Mesothelial cell of epicardium (in vitro differentiated cells): ENCODE data around the gene LYRM4. TPM values are rescaled to one million over a fixed set of nuclear protein-coding genes. Genes with fewer than 3 reads are reported as not detected.

ENCODE experiments used
- DNase-seq, 2 experiments: peaks; one replicate each; pipeline ENCODE4 v3.0.0; 2021; ENCODE audit warnings: low spot score in 2 of 2; ENCODE audit not compliant: unreplicated experiment in 2 of 2
- H3K27ac Mint-ChIP-seq: 2 replicates; pipeline ENCODE4 v1.8.0; 2021; ENCODE audit warnings: mixed read lengths
- H3K27me3 Mint-ChIP-seq: 2 replicates; pipeline ENCODE4 v1.8.0; 2021; ENCODE audit warnings: low read depth, mixed read lengths
- H3K36me3 Mint-ChIP-seq: 2 replicates; pipeline ENCODE4 v1.8.0; 2021; ENCODE audit warnings: mixed read lengths
- H3K4me1 Mint-ChIP-seq: 2 replicates; pipeline ENCODE4 v1.8.0; 2021; ENCODE audit warnings: mixed read lengths
- H3K4me3 Mint-ChIP-seq: 2 replicates; pipeline ENCODE4 v1.8.0; 2021; ENCODE audit warnings: mild to moderate bottlenecking, moderate library complexity, mixed read lengths
- H3K9me3 Mint-ChIP-seq: 2 replicates; pipeline ENCODE4 v1.8.0; 2021; ENCODE audit warnings: mixed read lengths
- CTCF ChIP-seq: fragments of 200-600 bp; sonication (generic); IDR thresholded peaks from one replicate; pipeline ENCODE4 v1.5.0; 2021; ENCODE audit warnings: antibody characterized with exemption; ENCODE audit not compliant: unreplicated experiment
- total RNA-seq: library from RNA; stranded (reverse); gene quantifications from 3 replicates; pipeline ENCODE4 v1.2.1, GENCODE V29; 2021

The LYRM4 gene
- total RNA-seq, 1 donor from 2014 or later = 35.5 TPM

DNA sequence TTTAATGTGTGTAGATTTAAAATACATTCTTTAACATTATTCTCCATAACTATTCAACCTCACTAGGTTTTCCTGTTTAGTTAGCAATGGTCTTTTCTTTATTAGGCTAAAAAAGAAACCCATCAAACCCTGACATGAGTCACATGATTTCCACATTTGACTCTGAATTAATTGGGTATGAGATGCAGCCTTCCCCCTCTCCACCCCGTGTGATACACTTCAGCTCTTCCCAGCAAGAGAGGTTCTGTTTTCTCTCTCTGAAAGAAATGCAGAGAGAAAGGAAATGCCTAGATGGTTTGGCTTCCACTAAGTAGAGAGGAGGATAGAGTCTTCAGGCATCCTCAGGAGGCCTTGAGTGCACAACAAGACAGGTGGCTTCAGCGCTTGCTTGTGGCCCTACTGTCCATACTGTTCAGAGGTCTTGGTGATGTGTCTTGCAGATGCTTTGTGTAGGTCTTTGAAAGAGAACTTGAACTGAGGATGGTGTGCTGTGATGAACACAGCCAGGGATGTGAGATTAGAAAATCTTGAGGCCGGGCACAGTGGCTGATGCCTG is 17.9 kb upstream of the LYRM4 start:
- Mint-ChIP-seq H3K27ac (no peak overlapping the region), H3K9me3 (no peaks in the 10 kb centered on the region), H3K27me3 (no peaks in the 10 kb centered on the region), H3K36me3 (no peaks in the 10 kb centered on the region), H3K4me3 (no peak overlapping the region), H3K4me1 (no peaks in the 10 kb centered on the region)
- no peak for TF ChIP-seq CTCF
- DNase-seq = no peak

- Mint-ChIP-seq H3K4me1 (no peaks in the 10 kb centered on the region), H3K27ac (no peak overlapping the region), H3K4me3 (no peak overlapping the region), H3K9me3 (no peaks in the 10 kb centered on the region), H3K27me3 (no peaks in the 10 kb centered on the region), H3K36me3 (no peaks in the 10 kb centered on the region)
- TF ChIP-seq CTCF = no peak
- no peak for DNase-seq
Observed at GRCh38 chr6:5278047-5278446, 17.3 kb upstream of the LYRM4 start.

DNA sequence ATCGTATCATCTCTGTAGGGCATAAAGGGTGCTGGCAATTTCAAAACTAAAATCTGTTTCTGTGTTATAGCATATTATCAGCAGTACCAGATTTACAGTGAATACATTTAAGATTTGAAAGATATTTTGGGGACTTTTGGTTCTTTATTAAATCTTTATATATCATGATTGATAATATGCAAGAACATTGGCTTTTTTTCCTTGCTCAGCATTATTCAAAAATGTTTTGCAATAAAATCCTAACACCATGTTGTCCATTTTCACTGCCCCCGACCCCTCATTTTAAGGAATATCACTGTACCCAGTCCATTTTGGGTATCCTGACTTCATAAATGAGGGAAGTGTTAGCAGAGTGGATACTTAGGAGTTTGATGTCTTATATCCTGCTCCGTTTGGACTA is 16.8 kb upstream of the LYRM4 start:
- H3K9me3 Mint-ChIP-seq = no peaks in the 10 kb centered on the region
- no peak for DNase-seq
- H3K27ac Mint-ChIP-seq = no peak overlapping the region
- H3K4me3 Mint-ChIP-seq = no peak overlapping the region
- no peak for TF ChIP-seq CTCF
- no peaks in the 10 kb centered on the region for H3K27me3 Mint-ChIP-seq
- no peaks in the 10 kb centered on the region for H3K4me1 Mint-ChIP-seq
- no peaks in the 10 kb centered on the region for H3K36me3 Mint-ChIP-seq

DNA sequence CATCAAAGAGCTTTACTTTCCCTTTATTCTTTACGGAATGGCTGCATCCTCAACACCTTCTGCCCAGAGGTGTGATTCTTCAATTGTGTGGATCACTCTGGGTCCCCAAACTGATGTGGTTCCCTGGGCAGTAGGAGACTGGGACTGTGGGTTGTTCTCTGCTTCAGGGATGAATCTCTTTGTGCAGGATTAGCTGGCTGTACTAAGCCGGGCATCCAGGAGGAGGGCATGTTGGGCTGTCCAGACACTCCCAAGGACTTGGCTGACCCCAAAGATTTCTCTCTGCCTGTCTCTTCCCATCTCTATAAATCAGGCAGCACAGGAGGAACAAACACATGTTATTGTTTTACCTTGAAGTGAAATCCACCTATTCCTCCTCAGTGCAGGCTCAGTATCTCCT is 15.8 kb upstream of the LYRM4 start:
- no peaks in the 10 kb centered on the region for H3K27me3 Mint-ChIP-seq
- no peaks in the 10 kb centered on the region for H3K36me3 Mint-ChIP-seq
- H3K4me3 Mint-ChIP-seq = no peak overlapping the region
- H3K4me1 Mint-ChIP-seq = no peaks in the 10 kb centered on the region
- H3K9me3 Mint-ChIP-seq = no peaks in the 10 kb centered on the region
- no peak overlapping the region for H3K27ac Mint-ChIP-seq
- no peak for DNase-seq
- TF ChIP-seq CTCF = no peak

DNA sequence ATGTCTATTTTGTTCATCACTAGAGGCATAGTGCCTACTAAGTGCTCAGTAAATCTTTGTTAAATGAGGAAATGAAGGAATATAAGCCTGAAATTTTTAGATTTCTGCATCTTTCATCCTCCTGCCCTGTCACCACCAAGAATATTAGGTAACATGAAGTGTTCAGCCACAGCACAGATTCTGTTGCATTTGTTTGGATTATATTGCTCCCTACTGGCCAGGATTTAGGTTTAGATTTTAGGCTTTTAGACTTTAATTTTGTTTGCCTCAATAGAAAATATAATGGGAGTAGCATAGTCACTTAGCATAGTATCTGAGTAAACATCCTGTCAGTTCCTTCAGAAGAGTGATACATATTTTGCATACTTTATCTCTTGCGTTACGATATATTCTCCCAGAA is 14.7 kb upstream of the LYRM4 start:
- Mint-ChIP-seq H3K27me3 (no peaks in the 10 kb centered on the region), H3K27ac (no peak overlapping the region), H3K9me3 (no peaks in the 10 kb centered on the region), H3K4me1 (no peaks in the 10 kb centered on the region), H3K4me3 (no peak overlapping the region), H3K36me3 (no peaks in the 10 kb centered on the region)
- no peak for DNase-seq
- no peak for TF ChIP-seq CTCF

GRCh38 chr6:5274231-5274630 is 13.5 kb upstream of the LYRM4 start:
- peaks cover 6% of the 10 kb centered on the region for H3K4me1 Mint-ChIP-seq
- no peaks in the 10 kb centered on the region for H3K36me3 Mint-ChIP-seq
- H3K27me3 Mint-ChIP-seq = no peaks in the 10 kb centered on the region
- no peak overlapping the region for H3K27ac Mint-ChIP-seq
- DNase-seq = no peak
- no peak for TF ChIP-seq CTCF
- no peaks in the 10 kb centered on the region for H3K9me3 Mint-ChIP-seq
- H3K4me3 Mint-ChIP-seq = no peak overlapping the region
